RWPE2 (cell line): Measurements from ENCODE around the gene CTSC.

Experiments
- ATAC-seq: fragments of 200-7000 bp; cut with Tn5 transposase; 3 replicates; pipeline ENCODE4 v1.9.1; 2021; ENCODE audit warnings: low read depth
- DNase-seq: peaks from one replicate; pipeline ENCODE4 v3.0.0-alpha.2; 2020; ENCODE audit warnings: low spot score
- H3K27ac ChIP-seq: fragments of 450-650 bp; 2 replicates; pipeline ENCODE4 v1.5.1; 2017; ENCODE audit warnings: mild to moderate bottlenecking; ENCODE audit not compliant: poor library complexity, severe bottlenecking
- H3K27me3 ChIP-seq: fragments of 250-450 bp; sonication (Bioruptor Pico); 2 replicates; pipeline ENCODE4 v1.5.1; 2021; ENCODE audit warnings: mild to moderate bottlenecking, moderate library complexity; ENCODE audit not compliant: insufficient read depth, poor library complexity, severe bottlenecking
- H3K36me3 ChIP-seq: fragments of 250-450 bp; sonication (Bioruptor Pico); 2 replicates; pipeline ENCODE4 v1.5.1; 2020; ENCODE audit warnings: low read depth, mild to moderate bottlenecking, moderate library complexity
- H3K4me1 ChIP-seq: fragments of 250-450 bp; sonication (Bioruptor Pico); 2 replicates; pipeline ENCODE4 v1.5.1; 2021; ENCODE audit warnings: mild to moderate bottlenecking, moderate library complexity; ENCODE audit not compliant: insufficient read depth, poor library complexity, severe bottlenecking
- H3K4me3 ChIP-seq: fragments of 250-450 bp; sonication (Bioruptor Pico); 2 replicates; pipeline ENCODE4 v1.5.1; 2021; ENCODE audit warnings: mild to moderate bottlenecking, moderate library complexity; ENCODE audit not compliant: severe bottlenecking
- H3K9me3 ChIP-seq: fragments of 250-450 bp; sonication (Bioruptor Pico); 2 replicates; pipeline ENCODE4 v1.5.1; 2021; ENCODE audit warnings: mild to moderate bottlenecking, moderate library complexity; ENCODE audit not compliant: severe bottlenecking
- TF ChIP-seq, protein P1 (sequence below): fragments of 450-650 bp; IDR thresholded peaks from one replicate; pipeline ENCODE4 v1.5.1; 2017; ENCODE audit warnings: mild to moderate bottlenecking, moderate library complexity; ENCODE audit not compliant: poor library complexity, severe bottlenecking

CTSC gene

DNA sequence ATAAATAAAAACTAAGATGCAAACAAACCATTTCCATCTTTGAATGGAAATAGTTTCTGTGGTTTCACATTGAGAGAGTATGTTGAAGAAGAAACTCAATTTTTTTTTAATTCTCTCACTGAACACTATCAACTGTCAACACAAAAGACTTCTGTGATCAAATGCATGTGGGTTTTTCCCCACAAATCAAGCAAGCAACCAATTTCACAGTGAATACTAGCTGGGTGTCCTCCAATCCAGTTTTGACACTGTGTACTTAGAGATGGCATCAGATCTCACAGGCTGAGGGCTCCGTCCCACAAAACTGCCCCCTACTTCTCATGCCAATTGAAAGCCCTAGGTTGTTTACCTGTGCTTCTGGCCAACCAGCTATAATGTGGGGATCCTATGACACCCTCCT is 34.5 kb downstream of the CTSC start:
- H3K4me3 ChIP-seq = no peak overlapping the region
- H3K9me3 ChIP-seq = no peaks in the 10 kb centered on the region
- H3K4me1 ChIP-seq = no peaks in the 10 kb centered on the region
- TF ChIP-seq, protein P1, sequence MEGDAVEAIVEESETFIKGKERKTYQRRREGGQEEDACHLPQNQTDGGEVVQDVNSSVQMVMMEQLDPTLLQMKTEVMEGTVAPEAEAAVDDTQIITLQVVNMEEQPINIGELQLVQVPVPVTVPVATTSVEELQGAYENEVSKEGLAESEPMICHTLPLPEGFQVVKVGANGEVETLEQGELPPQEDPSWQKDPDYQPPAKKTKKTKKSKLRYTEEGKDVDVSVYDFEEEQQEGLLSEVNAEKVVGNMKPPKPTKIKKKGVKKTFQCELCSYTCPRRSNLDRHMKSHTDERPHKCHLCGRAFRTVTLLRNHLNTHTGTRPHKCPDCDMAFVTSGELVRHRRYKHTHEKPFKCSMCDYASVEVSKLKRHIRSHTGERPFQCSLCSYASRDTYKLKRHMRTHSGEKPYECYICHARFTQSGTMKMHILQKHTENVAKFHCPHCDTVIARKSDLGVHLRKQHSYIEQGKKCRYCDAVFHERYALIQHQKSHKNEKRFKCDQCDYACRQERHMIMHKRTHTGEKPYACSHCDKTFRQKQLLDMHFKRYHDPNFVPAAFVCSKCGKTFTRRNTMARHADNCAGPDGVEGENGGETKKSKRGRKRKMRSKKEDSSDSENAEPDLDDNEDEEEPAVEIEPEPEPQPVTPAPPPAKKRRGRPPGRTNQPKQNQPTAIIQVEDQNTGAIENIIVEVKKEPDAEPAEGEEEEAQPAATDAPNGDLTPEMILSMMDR = no peak
- ATAC-seq (no peak), DNase-seq (no peak)
- H3K27me3 ChIP-seq = no peaks in the 10 kb centered on the region
- H3K36me3 ChIP-seq = peaks cover 79% of the 10 kb centered on the region
- no peak overlapping the region for H3K27ac ChIP-seq

DNA sequence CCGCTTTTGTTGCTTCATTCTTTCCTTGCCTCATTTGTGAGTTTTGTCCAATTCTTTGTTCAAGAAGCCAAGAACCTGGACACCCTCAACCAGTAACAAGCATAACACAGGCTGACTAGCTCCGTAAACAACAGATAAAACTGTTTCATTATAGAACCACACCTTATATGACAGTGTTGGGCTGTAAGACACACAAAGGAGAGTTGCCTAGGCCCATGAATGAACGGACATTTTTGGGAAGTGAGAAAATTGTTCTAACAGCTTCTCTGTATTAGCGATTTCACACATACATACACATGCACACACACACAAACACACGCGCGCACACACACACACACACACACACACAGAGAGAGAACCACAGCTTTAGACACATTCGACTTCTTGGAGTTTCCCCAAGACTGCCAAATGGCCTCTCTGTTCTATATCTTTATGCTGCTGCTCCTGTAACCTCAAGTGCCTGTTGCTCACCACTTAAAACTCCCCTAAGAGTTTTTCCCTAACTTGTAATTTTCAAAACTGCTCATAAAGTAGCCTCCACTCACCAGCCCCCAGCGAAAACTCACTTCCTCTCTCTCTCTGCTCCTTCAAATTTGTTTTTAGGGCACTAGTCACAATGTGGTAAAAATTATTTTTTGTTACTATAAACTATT is 35.9 kb downstream of the CTSC start:
- DNase-seq = no peak
- no peak for ATAC-seq
- Histone ChIP-seq H3K36me3 (peaks cover 75% of the 10 kb centered on the region), H3K4me3 (no peak overlapping the region), H3K27me3 (no peaks in the 10 kb centered on the region), H3K9me3 (no peaks in the 10 kb centered on the region), H3K27ac (no peak overlapping the region), H3K4me1 (no peaks in the 10 kb centered on the region)
- TF ChIP-seq, protein P1 = no peak

DNA sequence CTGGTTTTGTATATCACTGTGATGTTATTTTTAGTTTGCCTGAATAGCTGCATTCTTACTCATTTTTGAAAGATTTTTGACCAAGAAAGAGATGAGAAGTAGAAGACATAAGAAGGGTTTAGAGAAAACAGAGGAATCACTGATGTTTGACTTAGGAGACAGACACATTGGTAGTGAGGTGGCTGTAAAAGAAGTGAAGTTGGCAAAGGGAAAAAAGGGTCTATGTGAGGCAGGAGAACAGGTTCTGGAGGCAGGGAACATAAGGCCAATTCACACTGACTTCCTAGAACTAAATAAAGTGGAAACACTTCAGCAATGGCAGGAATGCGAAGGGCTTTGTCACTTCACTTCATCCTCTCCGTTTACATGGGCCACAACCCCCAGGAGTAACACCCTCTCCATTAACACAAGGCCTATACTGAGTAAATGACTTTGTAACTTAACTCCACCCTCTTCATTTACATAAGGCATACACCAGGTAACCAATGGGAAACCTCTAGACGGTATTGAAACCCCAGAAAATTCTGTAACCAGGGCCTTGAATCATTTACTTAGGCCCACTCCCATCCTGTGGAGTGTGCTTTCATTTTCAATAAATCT is 36.5 kb downstream of the CTSC start:
- DNase-seq (no peak), ATAC-seq (no peak)
- Histone ChIP-seq H3K27ac (no peak overlapping the region), H3K27me3 (no peaks in the 10 kb centered on the region), H3K36me3 (peaks cover 78% of the 10 kb centered on the region), H3K4me3 (no peak overlapping the region), H3K4me1 (no peaks in the 10 kb centered on the region), H3K9me3 (no peaks in the 10 kb centered on the region)
- TF ChIP-seq, protein P1 = no peak

DNA sequence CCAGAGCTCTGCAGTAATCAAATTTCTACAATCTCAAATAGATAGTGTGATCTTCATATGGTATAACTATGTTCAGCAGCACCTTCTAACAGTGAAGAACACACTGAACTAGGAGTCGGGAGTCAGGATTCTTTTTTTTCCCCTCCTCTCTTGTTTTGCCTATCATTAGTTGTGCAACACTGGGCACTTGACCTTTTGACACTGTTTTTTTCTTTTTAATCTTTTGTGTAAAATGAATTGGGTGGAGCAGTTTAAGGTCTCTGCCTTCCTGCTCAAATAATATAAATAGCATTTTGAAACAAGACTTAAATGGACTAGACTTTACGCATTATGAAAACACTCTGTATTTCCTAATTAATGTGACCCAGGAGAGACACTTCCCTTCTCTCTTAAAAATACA is 39.7 kb downstream of the CTSC start:
- Histone ChIP-seq H3K27ac (no peak overlapping the region), H3K4me3 (no peak overlapping the region), H3K36me3 (peaks cover 76% of the 10 kb centered on the region), H3K4me1 (no peaks in the 10 kb centered on the region), H3K9me3 (no peaks in the 10 kb centered on the region), H3K27me3 (no peaks in the 10 kb centered on the region)
- no peak for DNase-seq
- TF ChIP-seq, protein P1 = no peak
- ATAC-seq = no peak

DNA sequence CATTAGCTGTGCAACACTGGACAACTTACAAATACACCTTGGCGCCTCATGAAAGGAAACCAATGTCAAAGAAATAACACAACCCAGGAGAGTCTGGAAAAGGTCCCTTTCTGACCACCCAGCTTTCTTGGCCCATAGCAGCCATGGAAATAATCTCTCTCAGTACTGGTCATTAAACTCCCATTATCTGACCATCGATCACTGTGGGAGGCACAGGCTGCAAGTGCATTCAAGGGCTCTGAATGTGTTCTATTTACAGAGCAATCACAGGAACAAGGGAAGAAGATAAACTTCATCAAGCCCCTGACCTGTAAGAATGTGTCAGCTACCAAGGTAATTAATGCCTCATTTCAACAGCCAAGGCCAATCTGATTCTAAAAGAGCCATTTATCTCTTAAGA is 40.1 kb downstream of the CTSC start:
- Histone ChIP-seq H3K27me3 (no peaks in the 10 kb centered on the region), H3K36me3 (peaks cover 78% of the 10 kb centered on the region), H3K9me3 (no peaks in the 10 kb centered on the region), H3K4me3 (no peak overlapping the region), H3K27ac (no peak overlapping the region), H3K4me1 (peaks cover 2% of the 10 kb centered on the region)
- TF ChIP-seq, protein P1 = no peak
- no peak for DNase-seq
- ATAC-seq = no peak
